Activated T-cell treated with anti-CD3 and anti-CD28 coated beads, Interleukin-2, amount 50 U/mL, for 4 hours (primary cell): ENCODE data around the gene ALKBH5. TPM values are rescaled to one million over a fixed set of nuclear protein-coding genes. Genes with fewer than 3 reads are reported as not detected.
A peak's percentile ranks its signal among the peaks of the same experiment; 100 is the strongest.

Source experiments
- ATAC-seq, 2 donors: fragments of 200-7000 bp; cut with Tn5 transposase; one replicate each; pipeline ENCODE4 v1.10.0; 2021
- DNase-seq: peaks from one replicate; pipeline ENCODE4 v3.0.0-alpha.2; 2020
- H3K27me3 Mint-ChIP-seq: one replicate; pipeline ENCODE4 v1.8.0; 2021; ENCODE audit warnings: low read depth, mixed read lengths
- H3K36me3 Mint-ChIP-seq: one replicate; pipeline ENCODE4 v1.8.0; 2022; ENCODE audit warnings: mixed read lengths; ENCODE audit not compliant: insufficient read depth
- H3K4me1 Mint-ChIP-seq: one replicate; pipeline ENCODE4 v1.8.0; 2021; ENCODE audit warnings: low read depth, mixed read lengths
- H3K4me3 Mint-ChIP-seq: one replicate; pipeline ENCODE4 v1.8.0; 2021; ENCODE audit warnings: mild to moderate bottlenecking, moderate library complexity, mixed read lengths
- H3K9me3 Mint-ChIP-seq: one replicate; pipeline ENCODE4 v1.8.0; 2021; ENCODE audit warnings: mixed read lengths
- total RNA-seq, 3 donors: library from RNA; stranded (reverse); gene quantifications; one replicate each; pipeline ENCODE4 v1.2.1, GENCODE V29; 2021

Gene ALKBH5
- total RNA-seq, 3 donors from 2014 or later: 112 to 120 (median 114) TPM

- H3K4me3 Mint-ChIP-seq: no peak overlapping the region
Measured at GRCh38 chr17:18245038-18245776, 61.6 kb downstream of the ALKBH5 start.

GRCh38 chr17:18246109-18246725, 62.6 kb downstream of the ALKBH5 start:
- Mint-ChIP-seq H3K9me3 (no peaks in the 10 kb centered on the region), H3K27me3 (no peaks in the 10 kb centered on the region), H3K36me3 (peaks cover 21% of the 10 kb centered on the region), H3K4me1 (peaks cover 2% of the 10 kb centered on the region), H3K4me3 (no peak overlapping the region)
- ATAC-seq: no peak
- DNase-seq: no peak

More at GRCh38 chr17:18245038-18245776, 61.6 kb downstream of the ALKBH5 start:
- Mint-ChIP-seq H3K4me1 (peaks cover 2% of the 10 kb centered on the region), H3K9me3 (no peaks in the 10 kb centered on the region), H3K36me3 (peaks cover 13% of the 10 kb centered on the region), H3K27me3 (no peaks in the 10 kb centered on the region)
- ATAC-seq (no peak), DNase-seq (no peak)

GRCh38 chr17:18246880-18247612, 63.4 kb downstream of the ALKBH5 start:
- Mint-ChIP-seq H3K4me1 (peaks cover 2% of the 10 kb centered on the region), H3K4me3 (no peak overlapping the region), H3K36me3 (peaks cover 25% of the 10 kb centered on the region), H3K9me3 (no peaks in the 10 kb centered on the region), H3K27me3 (no peaks in the 10 kb centered on the region)
- no peak for DNase-seq
- peak; percentile 64 to 67 for ATAC-seq

GRCh38 chr17:18247613-18248001, 64.0 kb downstream of the ALKBH5 start:
- no peaks in the 10 kb centered on the region for H3K9me3 Mint-ChIP-seq
- no peaks in the 10 kb centered on the region for H3K27me3 Mint-ChIP-seq
- peaks cover 25% of the 10 kb centered on the region for H3K36me3 Mint-ChIP-seq
- H3K4me3 Mint-ChIP-seq: no peak overlapping the region
- DNase-seq (no peak), ATAC-seq (no peak)
- H3K4me1 Mint-ChIP-seq: peaks cover 2% of the 10 kb centered on the region

- Mint-ChIP-seq H3K9me3 (no peaks in the 10 kb centered on the region), H3K27me3 (no peaks in the 10 kb centered on the region), H3K36me3 (peaks cover 25% of the 10 kb centered on the region), H3K4me3 (no peak overlapping the region), H3K4me1 (peaks cover 2% of the 10 kb centered on the region)
- peak; percentile 59 for DNase-seq
- ATAC-seq: peak; percentile 77 to 78
Measured at GRCh38 chr17:18248300-18248731, 64.7 kb downstream of the ALKBH5 start.

GRCh38 chr17:18248811-18249210, 65.2 kb downstream of the ALKBH5 start:
- ATAC-seq: no peak
- H3K36me3 Mint-ChIP-seq: peaks cover 25% of the 10 kb centered on the region

GRCh38 chr17:18250259-18250658, 66.6 kb downstream of the ALKBH5 start:
- Mint-ChIP-seq H3K4me1 (peaks cover 2% of the 10 kb centered on the region), H3K4me3 (no peak overlapping the region), H3K27me3 (no peaks in the 10 kb centered on the region), H3K36me3 (peaks cover 25% of the 10 kb centered on the region), H3K9me3 (no peaks in the 10 kb centered on the region)
- ATAC-seq: no peak
- no peak for DNase-seq

More at GRCh38 chr17:18248811-18249210, 65.2 kb downstream of the ALKBH5 start:
- Mint-ChIP-seq H3K4me3 (no peak overlapping the region), H3K4me1 (peaks cover 2% of the 10 kb centered on the region), H3K9me3 (no peaks in the 10 kb centered on the region), H3K27me3 (no peaks in the 10 kb centered on the region)
- DNase-seq: no peak

GRCh38 chr17:18250708-18251107, 67.1 kb downstream of the ALKBH5 start:
- no peak for DNase-seq
- no peak for ATAC-seq
- H3K9me3 Mint-ChIP-seq: no peaks in the 10 kb centered on the region
- no peaks in the 10 kb centered on the region for H3K27me3 Mint-ChIP-seq
- peaks cover 4% of the 10 kb centered on the region for H3K4me1 Mint-ChIP-seq
- H3K36me3 Mint-ChIP-seq: peaks cover 25% of the 10 kb centered on the region
- H3K4me3 Mint-ChIP-seq: no peak overlapping the region

GRCh38 chr17:18251204-18251603, 67.6 kb downstream of the ALKBH5 start:
- Mint-ChIP-seq H3K4me3 (no peak overlapping the region), H3K4me1 (peaks cover 8% of the 10 kb centered on the region), H3K9me3 (no peaks in the 10 kb centered on the region), H3K27me3 (no peaks in the 10 kb centered on the region), H3K36me3 (peaks cover 25% of the 10 kb centered on the region)
- DNase-seq: no peak
- ATAC-seq: no peak

GRCh38 chr17:18252160-18252559, 68.5 kb downstream of the ALKBH5 start:
- Mint-ChIP-seq H3K36me3 (peaks cover 19% of the 10 kb centered on the region), H3K9me3 (no peaks in the 10 kb centered on the region), H3K4me1 (peaks cover 16% of the 10 kb centered on the region), H3K27me3 (no peaks in the 10 kb centered on the region), H3K4me3 (no peak overlapping the region)
- ATAC-seq (no peak), DNase-seq (no peak)

GRCh38 chr17:18253187-18253884, 69.7 kb downstream of the ALKBH5 start:
- DNase-seq: no peak
- peaks cover 21% of the 10 kb centered on the region for H3K4me1 Mint-ChIP-seq

GRCh38 chr17:18253947-18254821, 70.6 kb downstream of the ALKBH5 start:
- Mint-ChIP-seq H3K4me3 (peak overlapping the region; percentile 29), H3K27me3 (no peaks in the 10 kb centered on the region), H3K4me1 (peaks cover 21% of the 10 kb centered on the region), H3K9me3 (no peaks in the 10 kb centered on the region), H3K36me3 (peaks cover 14% of the 10 kb centered on the region)
- no peak for DNase-seq
- ATAC-seq: no peak

More at GRCh38 chr17:18253187-18253884, 69.7 kb downstream of the ALKBH5 start:
- Mint-ChIP-seq H3K9me3 (no peaks in the 10 kb centered on the region), H3K27me3 (no peaks in the 10 kb centered on the region), H3K4me3 (no peak overlapping the region), H3K36me3 (peaks cover 14% of the 10 kb centered on the region)
- no peak for ATAC-seq

- Mint-ChIP-seq H3K4me3 (no peak overlapping the region), H3K27me3 (no peaks in the 10 kb centered on the region), H3K4me1 (peaks cover 27% of the 10 kb centered on the region), H3K36me3 (peaks cover 13% of the 10 kb centered on the region), H3K9me3 (no peaks in the 10 kb centered on the region)
- DNase-seq: no peak
- no peak for ATAC-seq
Measured at GRCh38 chr17:18254888-18255649, 71.4 kb downstream of the ALKBH5 start.
